GM12875 (cell line): Measurements from ENCODE around the gene NDUFB7.
A peak's percentile ranks its signal among the peaks of the same experiment; 100 is the strongest.

Experiments used
- H3K4me3 ChIP-seq: one replicate; pipeline ENCODE4 v1.5.1; 2011; ENCODE audit warnings: low read depth, low read length, control low read depth
- CTCF ChIP-seq: IDR thresholded peaks from 2 replicates; pipeline ENCODE4 v1.5.1; 2011; ENCODE audit warnings: low read depth, mild to moderate bottlenecking, control low read depth, inconsistent platforms, low read length, moderate library complexity, borderline replicate concordance; ENCODE audit not compliant: insufficient read depth

NDUFB7 gene

DNA sequence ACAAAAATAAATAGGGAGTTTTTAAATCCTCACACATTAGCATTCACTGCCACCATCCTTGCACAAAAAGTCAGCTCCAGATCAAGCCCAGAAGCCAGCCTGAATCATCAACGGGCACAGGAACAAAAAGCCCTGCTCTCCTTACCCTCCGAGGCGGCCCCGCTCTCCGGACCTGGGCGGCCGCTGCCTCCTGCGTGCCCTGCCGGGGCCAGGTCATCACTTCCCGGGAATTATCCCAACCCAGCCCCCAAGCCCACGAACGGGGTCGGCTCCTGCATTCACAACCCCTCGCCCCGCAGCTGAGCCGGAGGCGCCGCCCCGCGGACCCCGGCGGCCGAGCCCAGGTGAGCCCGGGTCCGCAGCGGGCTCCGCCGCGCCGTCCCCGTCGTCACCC is 54.4 kb downstream of the NDUFB7 start:
- H3K4me3 ChIP-seq, result peak overlapping the region; percentile 73
- TF ChIP-seq CTCF, result no peak

DNA sequence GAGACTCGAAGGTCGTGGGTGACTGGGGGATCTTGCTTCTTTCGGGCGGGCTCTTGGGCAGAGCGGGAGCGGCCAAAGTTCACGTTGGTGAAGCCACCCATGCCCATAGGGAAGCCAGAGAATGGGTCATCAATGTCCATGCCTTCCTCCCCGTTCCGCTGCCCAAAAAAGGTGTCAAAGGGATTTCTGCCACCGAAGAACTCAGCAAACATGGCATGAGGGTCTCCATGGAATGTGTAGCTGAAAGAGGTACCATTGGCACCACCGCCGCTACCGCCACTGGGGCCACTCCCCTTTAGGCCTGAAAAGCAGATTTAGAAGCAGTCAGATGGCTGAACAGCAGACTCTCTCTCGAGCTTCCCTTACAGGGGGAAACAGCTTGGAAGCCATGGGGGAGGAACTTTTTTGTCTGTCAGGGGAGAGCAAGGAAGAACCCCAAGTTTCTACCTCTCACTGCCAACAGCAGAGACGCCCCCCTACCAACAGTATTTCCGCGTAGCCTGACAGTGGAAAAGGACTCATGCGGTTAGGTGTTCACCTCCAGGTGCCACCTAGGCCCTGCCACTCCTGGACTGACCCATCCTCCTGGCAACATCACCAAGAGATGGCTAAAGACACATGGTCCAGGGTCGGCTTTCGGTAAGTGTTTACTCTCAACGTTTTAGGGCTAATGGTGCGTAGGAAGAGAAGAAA is 55.0 kb downstream of the NDUFB7 start:
- TF ChIP-seq CTCF, result no peak
- H3K4me3 ChIP-seq, result peak overlapping the region; percentile 73
